T-helper 1 cell treated with Interleukin-12 subunit alpha and Interleukin-12 subunit beta and Interleukin-4 antibody, amounts not matched to agents 30 ng/mL and 1 ng/mL, for 36 hours (primary cell): ENCODE data around the gene ADGRV1. TPM values are rescaled to one million over a fixed set of nuclear protein-coding genes. Genes with fewer than 3 reads are reported as not detected.
"Not testable (repeated sequence)": the region's sequence is repeated elsewhere in the genome, so short reads cannot be mapped to it uniquely, and the experiment has no call there.

ENCODE experiments used
- intact Hi-C: fragments of 100-400 bp; cut with micrococcal nuclease; formaldehyde crosslinking; loops from one replicate; pipeline ENCODE4 v1.15.1; 2024
- total RNA-seq: library from RNA; stranded (reverse); gene quantifications from 2 replicates; pipeline ENCODE4 v1.2.3, GENCODE V29; 2022

ADGRV1 gene
- total RNA-seq, 1 donor from 2014 or later = 0.05 TPM

DNA sequence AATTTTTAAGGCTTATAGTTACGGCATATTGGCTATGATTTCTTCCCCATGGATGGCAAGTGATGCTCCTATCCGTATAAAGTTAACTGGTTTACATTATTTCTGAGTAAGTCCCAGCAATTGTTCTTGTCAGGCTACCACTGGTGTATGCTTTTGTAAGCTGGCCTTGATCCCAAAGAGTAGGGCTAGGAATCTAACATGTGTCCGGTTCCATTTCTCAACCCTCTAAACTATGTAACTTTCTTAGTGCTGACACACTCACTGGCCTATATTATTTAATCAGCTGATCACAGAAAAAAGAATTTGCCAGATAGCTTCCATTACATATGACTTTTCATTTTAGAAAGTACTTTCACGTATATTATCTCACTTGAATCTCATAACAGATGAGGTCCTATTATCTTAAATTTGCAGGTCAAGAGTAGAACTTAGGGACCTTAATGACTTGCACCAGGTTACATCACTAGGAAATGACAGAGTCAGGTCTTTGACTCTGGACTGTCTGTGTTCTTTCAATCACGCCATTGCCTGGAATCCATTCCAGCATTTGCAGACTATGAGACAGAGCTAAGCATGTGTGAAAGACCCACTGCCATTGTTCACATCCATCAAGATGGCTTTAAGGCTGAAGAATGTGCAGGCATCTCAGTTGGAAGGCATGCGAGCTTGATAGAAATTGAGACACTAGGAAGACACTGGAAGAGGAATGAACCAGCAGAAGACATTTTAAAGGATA is 461.6 kb downstream of the ADGRV1 start:
- intact Hi-C loops = no loop called here

DNA sequence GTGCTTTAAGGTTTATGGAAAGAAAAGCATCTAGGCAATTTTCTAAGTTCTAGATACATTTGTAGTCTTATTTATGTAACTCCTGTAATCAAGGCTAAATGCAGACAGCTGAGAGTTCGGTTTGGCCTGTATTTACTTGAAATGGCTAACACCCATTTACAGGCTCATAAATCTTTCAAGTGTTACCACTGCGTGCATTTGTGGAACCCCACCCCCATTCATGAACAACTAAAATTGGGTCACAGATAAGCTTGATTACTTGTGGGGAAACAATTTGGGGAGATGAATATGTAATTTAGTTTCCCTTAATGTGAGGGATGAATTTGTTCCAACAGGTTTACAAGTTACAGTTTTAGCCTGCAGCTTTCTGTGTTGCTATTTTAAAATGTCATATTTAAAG is 463.9 kb downstream of the ADGRV1 start:
- intact Hi-C loops = no loop called here

DNA sequence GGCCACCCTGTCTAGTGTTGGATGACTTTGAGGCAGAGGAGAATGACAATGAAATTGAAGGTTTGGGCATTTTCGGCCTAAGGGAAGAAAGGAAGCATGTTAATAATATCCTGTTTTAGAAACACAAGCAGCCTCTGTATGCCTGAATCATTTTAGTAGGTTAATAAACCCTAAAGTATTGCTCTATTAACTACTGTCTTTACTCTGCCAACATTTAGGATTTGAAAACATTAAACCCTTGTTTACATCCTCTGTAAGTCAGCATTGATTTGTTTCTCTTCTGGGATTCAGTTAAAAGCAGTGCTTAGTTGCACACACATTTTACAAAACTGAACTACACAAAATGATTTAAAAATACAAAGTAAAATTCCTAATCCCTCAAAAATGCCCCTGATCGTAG is 465.6 kb downstream of the ADGRV1 start:
- intact Hi-C loops = no loop called here

DNA sequence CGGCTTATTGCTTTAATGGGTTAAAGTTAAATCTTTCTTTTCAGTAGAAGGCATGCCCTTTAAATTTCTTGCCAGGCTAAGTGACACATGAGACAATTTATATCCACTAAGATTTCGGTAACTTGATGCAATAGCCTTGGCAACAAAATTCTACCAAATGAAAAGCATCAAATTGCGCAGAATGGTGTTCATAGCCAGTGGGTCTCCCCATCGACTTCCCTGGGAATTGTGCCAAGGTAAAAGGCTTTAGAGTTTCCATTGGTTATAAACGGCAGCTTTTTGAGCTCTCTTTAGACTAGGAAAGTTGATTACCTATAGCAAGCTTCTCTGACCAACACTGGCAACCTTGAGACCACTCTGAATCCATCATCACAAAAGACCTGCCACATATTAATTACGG is 466.1 kb downstream of the ADGRV1 start:
- intact Hi-C loops = no loop called here

DNA sequence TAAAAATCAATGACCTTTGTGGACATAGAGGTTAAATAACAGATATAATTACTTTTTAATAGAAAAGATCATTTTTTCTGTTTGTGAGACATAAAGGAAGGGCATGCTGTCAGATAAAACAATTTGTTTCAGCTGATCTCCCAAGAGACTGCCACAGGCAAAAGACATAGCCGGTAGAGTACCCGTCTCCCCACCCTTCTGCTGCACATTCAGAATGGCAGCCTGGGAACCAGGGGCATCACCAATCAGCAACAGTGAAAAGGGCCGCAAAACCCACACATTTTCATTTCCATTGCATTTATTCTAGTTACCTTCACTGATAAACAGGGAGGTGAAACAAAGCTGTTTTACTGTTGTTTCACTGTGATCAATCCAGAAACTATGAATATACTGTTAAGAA is 466.9 kb downstream of the ADGRV1 start:
- intact Hi-C loops = no loop called here

DNA sequence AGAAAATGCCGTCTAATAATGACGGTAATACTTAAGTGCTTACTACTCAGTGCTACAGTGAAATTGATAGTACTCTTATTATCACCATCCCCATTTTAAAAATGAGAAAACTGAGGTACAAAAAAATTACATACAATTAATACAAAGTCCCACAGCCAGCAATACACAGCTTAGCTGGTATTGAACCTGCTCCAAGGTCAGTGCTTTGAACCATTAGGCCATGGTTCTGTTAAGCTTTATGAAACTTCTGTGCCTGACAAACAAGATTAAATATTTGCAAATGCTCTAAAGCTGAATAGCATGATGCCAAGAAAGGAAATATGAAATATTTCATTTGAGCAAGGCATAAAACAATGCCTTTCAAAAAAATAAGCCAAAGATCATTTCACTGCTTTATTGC is 467.4 kb downstream of the ADGRV1 start:
- intact Hi-C loops = no loop called here

DNA sequence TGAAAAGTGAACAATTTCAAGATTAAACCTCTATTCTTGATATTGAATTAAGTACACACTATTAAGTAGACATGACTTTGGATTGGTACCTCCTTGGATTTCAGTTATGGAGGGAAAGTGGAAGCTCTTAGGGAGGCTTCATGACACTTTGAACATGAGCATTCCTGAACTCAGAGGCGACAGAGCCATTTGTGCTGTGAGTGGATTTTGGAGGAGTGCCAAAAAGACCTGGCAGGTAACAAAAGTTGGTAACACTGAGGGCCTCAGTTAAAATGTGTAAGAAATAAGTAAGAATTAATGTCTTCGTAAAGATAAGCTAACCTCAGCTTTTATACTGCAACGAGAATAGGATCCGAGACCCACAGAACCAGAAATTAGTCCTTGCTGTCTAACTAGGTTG is 467.9 kb downstream of the ADGRV1 start:
- intact Hi-C loops = no loop called here

DNA sequence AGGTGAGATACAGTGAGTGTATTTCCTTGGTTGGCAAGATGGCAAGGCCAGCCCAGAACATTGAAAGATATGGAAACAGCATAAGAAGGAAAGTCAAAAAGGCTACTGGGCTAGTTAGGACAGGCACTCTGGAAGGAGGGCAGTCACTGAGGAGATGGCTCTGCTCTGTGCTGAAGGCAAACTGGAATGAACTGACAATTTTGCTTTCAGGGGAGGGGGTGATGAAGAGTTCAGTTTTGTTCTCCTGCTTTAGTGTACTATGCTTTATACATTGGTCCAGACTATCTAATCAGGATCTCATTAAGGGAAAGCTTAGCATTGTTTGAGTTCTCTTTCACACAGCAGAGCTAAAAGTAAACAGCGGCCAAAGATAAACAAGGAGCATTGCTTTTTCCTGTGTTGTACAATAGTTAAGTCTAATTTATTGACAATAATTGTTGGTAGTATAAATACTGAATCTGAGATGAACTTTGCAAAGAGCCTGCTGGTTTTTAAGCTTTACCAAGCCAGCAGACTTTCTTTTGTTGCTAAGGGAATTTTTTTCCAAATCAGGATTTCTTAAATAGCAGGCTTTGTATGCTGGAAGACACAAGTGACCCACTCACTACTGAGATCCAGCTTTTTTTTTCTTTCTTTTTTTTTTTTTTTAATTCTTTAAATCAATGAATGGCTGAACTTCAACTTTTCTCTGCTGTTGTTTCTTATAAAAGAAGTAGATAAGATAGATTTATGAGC is 469.0 kb downstream of the ADGRV1 start:
- intact Hi-C loops = no loop called here

DNA sequence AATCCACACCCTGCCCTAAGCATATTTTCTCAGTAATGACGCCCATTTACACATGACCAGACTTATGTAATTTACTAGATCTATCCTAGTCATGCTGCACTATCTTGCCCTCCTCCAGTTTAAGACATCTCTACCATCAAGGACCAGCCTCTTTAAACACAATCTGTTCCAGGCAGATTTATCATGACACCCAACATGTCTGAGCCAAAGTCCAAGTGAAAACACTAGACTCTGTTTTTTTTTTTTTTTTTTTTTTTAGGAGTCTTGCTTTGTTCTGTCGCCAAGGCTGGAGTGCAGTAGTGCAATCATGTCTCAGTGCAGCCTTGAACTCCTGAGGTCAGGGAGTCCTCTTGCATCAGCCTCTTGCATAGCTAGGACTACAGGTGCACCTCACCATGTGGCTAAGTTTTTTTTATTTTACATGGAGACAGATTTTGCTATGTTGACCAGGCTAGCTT is 469.9 kb downstream of the ADGRV1 start:
- intact Hi-C loops = no loop called here

DNA sequence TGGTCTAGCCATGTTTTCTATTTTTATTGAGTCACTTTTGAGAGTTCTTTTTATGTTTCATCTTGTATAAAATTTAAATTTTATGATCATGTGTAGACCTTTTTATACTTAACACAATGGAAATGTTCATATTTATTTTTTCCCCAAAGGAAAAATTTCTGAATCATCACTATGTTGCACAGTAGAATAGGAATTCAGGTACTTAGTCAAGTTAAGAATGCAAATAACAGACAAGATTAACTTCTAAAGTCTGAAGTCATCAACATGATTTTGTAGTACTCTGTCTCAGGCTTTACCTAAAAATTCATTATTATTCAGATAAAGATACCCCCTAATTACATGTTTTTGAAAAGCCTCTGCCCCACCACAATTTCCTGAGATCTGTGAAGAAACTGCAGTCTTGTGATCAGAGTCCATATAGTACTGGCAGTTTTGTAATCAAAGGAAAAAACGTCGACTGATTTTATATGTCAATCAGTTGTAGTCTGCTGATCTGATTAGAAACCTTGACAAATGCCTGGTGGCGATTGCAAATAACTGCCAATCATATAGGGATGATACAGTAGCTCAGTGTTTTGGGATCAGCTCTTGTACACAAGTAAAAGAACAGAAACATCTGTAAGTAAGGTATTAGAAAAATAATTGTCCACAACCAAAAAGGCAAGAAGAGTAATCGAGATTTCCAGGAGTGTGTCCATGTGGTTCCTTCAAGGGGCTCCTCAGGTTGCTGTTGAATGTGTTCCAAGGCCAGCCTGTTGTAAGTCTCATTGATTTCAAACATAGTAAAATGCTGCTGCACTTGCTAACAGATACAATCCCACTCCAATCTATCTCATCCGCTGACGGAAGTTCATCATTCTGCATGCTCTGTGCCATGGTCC is 472.2 kb downstream of the ADGRV1 start:
- intact Hi-C loops = no loop called here

DNA sequence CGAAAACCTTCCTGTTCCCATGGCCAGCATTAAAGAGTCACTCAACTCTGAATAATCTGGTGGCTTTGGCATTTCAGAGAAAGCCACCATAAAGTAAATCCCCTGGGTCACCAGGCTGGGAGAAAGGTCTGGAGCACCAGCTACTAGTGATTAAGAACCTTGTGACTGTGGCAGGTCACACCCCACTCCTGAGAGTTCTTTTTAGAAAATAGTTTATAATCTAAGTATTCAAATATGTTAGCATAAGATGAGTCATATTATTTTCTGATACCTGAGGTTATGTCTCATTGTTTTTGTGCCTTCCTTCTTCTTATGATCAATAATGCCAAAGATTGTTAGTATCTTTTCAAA is 472.8 kb downstream of the ADGRV1 start:
- intact Hi-C loops = no loop called here

DNA sequence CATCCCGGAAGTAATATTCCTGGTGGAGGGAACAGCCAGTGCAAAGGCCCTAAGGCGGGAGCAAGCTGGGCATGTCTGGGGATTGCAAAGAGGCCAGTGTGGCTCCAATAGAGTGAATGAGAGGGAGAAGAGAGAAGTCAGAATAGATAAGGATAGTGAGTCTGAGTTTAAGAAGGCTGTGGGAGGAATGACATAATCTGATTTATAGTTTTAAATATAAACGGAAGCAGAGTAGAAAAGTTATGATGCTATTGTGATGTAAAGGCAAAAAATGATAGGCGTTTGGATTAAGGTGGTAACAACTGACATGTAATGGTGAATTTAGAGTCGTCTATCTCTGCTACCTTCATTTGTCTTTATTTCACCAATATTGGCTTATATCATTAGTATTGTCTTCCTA is 473.5 kb downstream of the ADGRV1 start:
- intact Hi-C loops = no loop called here

DNA sequence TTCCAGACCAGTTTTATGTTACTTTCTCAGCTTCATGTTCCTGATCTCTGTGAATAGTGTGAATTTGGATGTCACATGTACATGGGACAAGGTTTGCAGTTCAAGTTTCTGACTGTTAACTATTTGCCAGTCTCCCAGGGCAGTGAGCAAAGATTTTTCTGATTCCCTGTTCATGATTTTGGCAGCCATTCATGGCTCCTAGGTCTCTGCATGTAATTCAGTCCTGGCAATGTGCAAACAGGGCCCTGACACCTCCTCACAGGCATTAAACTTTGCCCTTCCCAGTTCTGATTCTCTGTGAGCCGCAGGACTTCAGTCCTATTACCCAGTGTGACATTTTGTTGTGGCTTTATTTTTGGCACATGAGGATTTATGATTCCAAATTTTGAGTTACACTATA is 474.8 kb downstream of the ADGRV1 start:
- intact Hi-C loops = no loop called here

DNA sequence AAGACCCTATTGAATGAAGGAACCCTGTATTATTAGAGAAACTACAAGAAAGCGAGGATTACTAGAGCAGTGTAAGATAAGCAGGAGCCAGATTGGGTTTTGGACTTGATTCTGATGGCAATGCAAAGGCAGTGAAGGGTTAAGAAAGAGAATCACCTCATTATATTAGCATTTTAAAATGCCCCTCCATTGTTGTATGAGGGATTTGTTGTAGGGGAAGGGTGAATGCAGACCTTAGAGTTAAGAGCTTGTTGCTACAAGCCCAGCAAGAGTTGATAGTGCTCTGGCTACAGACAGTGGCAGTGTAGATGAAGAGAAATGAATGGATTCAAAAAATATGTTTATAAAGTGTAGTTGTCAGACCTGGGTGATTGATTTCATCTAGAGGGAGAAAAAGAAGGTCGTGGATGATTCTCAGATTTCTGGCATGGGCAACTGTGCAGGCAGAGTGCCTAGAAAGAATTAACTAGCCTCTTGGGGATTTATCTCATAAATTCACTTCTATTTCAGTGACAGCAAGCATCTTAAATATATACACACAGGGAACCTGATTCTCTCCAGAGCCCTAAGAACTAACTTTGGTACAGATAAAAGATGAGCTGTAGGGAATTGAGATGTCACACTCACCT is 479.7 kb downstream of the ADGRV1 start:
- intact Hi-C loops = no loop called here

DNA sequence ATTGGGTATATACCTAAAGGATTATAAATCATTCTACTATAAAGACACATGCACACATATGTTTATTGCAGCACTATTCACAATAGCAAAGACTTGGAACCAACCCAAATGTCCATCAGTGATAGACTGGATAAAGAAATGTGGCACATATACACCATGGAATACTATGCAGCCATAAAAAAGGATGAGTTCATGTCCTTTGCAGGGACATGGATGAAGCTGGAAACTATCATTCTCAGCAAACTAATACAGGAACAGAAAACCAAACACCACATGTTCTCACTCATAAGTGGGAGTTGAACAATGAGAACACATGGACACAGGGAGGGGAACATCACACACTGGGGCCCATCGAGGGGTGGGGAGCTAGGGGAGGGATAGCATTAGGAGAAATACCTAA is 482.5 kb downstream of the ADGRV1 start:
- intact Hi-C loops = not testable (repeated sequence)

DNA sequence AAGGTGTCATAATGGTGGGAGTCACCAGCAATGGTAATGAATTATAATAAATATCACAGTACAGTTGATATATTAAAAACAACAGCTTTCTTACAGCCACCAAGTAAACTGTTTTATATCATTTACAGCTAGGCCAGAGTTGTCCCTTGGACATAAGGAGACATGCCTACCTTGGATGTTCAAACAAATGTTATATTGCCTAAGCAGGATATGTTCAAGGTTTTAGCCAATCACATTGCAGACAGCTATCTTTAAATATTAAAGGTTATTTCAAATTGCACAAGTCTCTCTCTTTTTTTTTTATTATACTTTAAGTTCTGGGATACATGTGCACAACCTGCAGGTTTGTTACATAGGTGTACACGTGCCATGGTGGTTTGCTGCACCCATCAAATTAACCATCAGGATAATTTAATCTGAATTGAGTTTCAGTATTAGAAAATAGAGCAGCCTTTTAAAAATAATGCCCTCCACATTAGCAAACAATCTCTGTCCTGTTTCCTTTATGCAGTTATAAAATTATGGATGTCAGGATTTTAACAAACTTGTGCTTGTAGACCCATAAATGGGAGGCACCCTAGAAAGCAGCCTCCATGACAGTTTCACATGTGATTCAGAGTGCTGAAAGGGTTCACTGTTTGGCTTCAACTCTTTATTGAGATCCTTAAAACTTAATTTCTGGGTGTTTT is 483.8 kb downstream of the ADGRV1 start:
- intact Hi-C loops = no loop called here

DNA sequence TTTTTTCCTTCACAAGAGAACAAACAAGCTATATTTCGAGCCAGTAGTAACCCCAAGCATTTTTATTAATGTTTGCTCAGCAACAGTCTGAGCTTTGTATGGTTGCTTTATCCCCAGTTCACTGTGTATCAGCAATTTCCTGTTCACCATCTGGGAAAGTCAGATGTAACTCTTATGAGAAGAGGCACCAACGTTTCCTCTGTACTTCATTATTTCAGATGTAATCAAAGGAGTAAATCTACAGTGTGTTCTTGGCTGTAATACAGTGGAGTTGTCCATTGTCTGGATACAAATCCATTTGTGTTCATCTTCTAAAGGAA is 484.3 kb downstream of the ADGRV1 start:
- intact Hi-C loops = no loop called here

DNA sequence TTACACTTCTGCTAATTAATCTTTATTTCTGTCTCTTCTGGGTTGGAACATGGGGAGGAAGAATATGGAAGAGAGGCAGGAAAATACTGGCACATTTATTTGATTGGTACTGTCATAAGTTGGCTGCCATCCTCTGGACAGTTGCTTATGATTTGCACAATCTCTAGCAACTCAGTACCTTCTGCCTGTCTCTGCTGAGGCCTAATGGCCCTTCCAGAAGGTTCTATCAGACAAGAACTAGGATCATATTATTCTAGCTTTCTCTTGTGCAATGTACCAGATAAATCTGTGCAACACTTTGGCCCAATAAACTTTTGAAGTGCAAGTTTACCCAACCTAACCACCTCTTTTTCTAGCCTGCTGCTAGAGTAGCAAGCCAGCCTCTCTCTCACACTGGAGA is 489.5 kb downstream of the ADGRV1 start:
- intact Hi-C loops = no loop called here

DNA sequence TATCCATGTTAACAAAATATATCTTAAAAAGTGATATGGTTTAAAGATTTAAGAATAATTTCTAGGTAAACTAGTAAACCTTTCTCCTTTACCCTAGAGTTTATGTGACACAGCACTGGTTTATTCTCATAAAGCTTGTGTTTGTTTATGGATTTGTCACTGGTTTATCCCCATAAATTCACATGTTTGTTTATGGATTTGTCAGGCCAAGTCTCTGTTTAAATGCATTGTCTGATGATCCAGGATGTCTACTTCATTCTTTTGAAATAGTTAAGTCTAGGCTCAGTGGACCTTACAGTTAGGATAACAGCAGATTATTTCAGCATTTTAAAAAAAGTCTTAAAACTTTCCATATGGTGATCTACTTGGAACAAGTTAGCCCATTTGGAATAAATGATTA is 490.5 kb downstream of the ADGRV1 start:
- intact Hi-C loops = no loop called here

DNA sequence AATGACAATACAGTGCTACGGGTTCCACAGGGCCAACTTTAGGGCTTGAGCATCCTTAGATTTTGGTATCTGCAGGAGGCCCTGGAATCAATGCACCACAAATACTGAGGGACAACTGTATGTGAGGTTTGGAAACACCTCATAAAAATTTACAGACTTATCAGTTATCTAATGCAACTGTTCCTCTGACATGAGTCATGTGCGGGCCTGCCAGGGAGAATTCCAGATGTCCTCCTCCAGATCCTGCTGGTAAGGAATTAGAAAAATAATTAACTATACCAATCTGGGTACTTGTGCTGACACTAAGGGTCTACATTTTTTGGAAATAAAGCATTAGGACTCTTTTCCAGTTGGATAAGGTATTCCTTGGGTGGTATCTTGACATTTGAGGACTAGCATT is 491.2 kb downstream of the ADGRV1 start:
- intact Hi-C loops = no loop called here

DNA sequence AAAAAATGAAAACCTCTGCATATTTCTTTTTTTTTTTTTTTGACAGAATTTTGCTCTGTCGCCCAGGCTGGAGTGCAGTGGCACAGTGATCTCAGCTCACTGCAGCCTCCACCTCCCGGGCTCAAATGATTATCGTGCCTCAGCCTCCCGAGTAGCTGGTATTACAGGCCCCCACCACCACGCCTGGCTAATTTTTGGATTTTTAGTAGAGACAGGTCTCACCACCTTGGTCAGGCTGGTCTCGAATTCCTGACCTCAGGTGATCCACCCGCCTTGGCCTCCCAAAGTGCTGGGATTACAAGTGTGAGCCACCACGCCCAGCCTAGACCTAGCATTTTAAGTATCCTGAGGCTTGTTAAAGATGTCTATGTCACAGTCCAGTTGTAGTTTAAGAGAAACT is 493.8 kb downstream of the ADGRV1 start:
- intact Hi-C loops = not testable (repeated sequence)
